Stimulated activated naive CD8-positive, alpha-beta T cell treated with anti-CD3 and anti-CD28 coated beads, Interleukin-15, Interleukin-2, amounts not matched to agents 100 ng/mL and 50 ng/mL, for 24 hours (primary cell): ENCODE data around the gene GON4L.
"Not testable (repeated sequence)": the region's sequence is repeated elsewhere in the genome, so short reads cannot be mapped to it uniquely, and the experiment has no call there.

Experiments
- H3K27ac Mint-ChIP-seq: one replicate; pipeline ENCODE4 v1.8.0; 2021; ENCODE audit warnings: mild to moderate bottlenecking, mixed read lengths
- H3K27me3 Mint-ChIP-seq: one replicate; pipeline ENCODE4 v1.8.0; 2021; ENCODE audit warnings: mixed read lengths
- H3K36me3 Mint-ChIP-seq: one replicate; pipeline ENCODE4 v1.8.0; 2021; ENCODE audit warnings: low read depth, mixed read lengths
- H3K4me1 Mint-ChIP-seq: one replicate; pipeline ENCODE4 v1.8.0; 2021; ENCODE audit warnings: low read depth, mixed read lengths
- H3K4me3 Mint-ChIP-seq: one replicate; pipeline ENCODE4 v1.8.0; 2021; ENCODE audit warnings: mild to moderate bottlenecking, mixed read lengths
- H3K9me3 Mint-ChIP-seq: one replicate; pipeline ENCODE4 v1.8.0; 2021; ENCODE audit warnings: mixed read lengths

The GON4L gene

DNA sequence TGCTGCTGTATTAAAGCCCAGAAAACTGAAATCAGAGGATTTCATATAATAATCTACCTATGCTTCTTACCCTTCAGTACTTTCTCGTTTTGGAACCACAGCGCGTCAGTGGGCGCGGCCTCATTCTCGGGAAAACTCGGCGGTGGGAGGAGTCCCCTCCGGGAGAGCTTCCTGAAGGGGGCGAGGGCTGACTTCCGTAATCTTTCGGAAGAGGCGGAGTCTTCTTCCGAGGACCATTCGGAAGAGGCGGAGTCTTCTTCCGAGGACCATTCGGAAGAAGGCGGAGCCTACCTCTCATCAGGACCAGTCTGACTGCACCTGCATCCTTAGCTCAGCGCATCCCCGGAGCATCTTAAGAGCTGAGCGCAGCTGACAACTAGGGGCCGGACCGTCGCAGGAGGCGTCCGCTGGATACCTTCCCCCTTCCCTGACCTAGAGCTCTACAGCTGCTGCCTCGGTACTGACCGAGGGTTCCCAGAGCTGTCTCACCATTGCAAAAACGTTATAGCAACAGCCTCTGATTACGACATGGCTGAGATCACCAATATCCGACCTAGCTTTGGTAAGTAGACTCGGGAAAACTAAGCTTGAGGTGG, 2.3 kb upstream of the GON4L start, which contains the start of gene SYT11:
Gene SYT11 (plus strand): TSS at position 334 of the 596 bp plus-strand sequence. CDS start 195 bp downstream, at position 529.
- peaks cover 56% of the 10 kb centered on the region for H3K4me1 Mint-ChIP-seq
- H3K9me3 Mint-ChIP-seq = no peaks in the 10 kb centered on the region
- peak within 1 kb of the TSS; percentile 83 for H3K4me3 Mint-ChIP-seq
- H3K36me3 Mint-ChIP-seq = no peaks in the 10 kb centered on the region
- no peaks in the 10 kb centered on the region for H3K27me3 Mint-ChIP-seq
- peak within 1 kb of the TSS; percentile 94 for H3K27ac Mint-ChIP-seq

DNA sequence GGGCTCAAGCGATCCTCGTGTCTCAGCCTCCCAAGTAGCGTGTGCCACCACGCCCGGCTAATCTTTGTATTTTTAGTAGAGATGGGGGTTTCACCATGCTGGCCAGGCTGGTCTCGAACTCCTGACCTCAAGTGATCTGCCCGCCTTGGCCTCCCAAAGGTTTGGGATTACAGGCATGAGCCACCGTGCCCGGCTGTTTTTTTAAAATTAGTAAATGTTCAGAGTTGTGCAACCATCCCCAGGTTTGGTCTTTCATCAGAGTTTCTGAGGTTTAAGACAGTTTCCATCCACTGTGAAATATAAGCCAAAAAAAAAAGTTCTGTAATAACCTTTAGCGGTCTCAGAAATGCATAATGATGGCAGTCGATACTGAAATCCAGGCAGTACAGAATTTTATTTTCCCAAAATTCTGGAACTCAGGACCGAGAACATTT, 1.8 kb upstream of the GON4L start:
- Mint-ChIP-seq H3K9me3 (no peaks in the 10 kb centered on the region), H3K36me3 (peaks cover under 1% of the 10 kb centered on the region), H3K27me3 (no peaks in the 10 kb centered on the region), H3K4me3 (peak overlapping the region; percentile 83), H3K27ac (peak overlapping the region; percentile 94), H3K4me1 (peaks cover 56% of the 10 kb centered on the region)

GRCh38 chr1:155856257-155856974, 598 bp downstream of the GON4L start:
- H3K27ac Mint-ChIP-seq = peak overlapping the region; percentile 94
- H3K9me3 Mint-ChIP-seq = no peaks in the 10 kb centered on the region
- H3K27me3 Mint-ChIP-seq = no peaks in the 10 kb centered on the region
- H3K4me1 Mint-ChIP-seq = peaks cover 79% of the 10 kb centered on the region
- H3K4me3 Mint-ChIP-seq = peak overlapping the region; percentile 97
- peaks cover 21% of the 10 kb centered on the region for H3K36me3 Mint-ChIP-seq

DNA sequence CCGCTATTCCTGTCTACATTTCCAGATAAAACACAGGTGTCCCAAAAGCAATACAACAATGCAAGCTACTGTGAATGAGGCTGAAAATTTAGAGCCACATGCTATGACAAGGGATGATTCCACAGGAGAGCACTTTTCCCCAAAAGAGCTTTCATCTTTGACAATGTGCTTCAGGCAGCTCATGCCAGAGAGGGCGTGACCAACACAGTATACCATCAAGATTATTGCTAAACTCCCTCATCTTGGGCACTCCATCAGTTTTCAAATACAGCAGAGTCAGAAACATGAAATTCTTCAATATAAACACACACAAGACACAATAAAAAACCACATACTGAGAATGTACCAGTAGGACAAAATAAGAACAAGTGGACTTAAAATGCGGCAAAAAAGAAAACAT, 6.7 kb downstream of the GON4L start:
- no peaks in the 10 kb centered on the region for H3K27me3 Mint-ChIP-seq
- H3K4me3 Mint-ChIP-seq = peak overlapping the region; percentile 50
- peak overlapping the region; percentile 59 for H3K27ac Mint-ChIP-seq
- H3K9me3 Mint-ChIP-seq = no peaks in the 10 kb centered on the region
- peaks cover 57% of the 10 kb centered on the region for H3K36me3 Mint-ChIP-seq
- H3K4me1 Mint-ChIP-seq = peaks cover 50% of the 10 kb centered on the region

- H3K4me1 Mint-ChIP-seq = peaks cover 63% of the 10 kb centered on the region
These were observed 9.0 kb downstream of the GON4L start for GRCh38 chr1:155847823-155848529.

GRCh38 chr1:155844860-155845421, 12.1 kb downstream of the GON4L start:
- H3K27me3 Mint-ChIP-seq = no peaks in the 10 kb centered on the region

More at GRCh38 chr1:155847823-155848529, 9.0 kb downstream of the GON4L start:
- Mint-ChIP-seq H3K27ac (peak overlapping the region; percentile 72), H3K4me3 (no peak overlapping the region), H3K27me3 (no peaks in the 10 kb centered on the region), H3K9me3 (no peaks in the 10 kb centered on the region), H3K36me3 (peaks cover 72% of the 10 kb centered on the region)

GRCh38 chr1:155840386-155840785, 16.6 kb downstream of the GON4L start:
- H3K36me3 Mint-ChIP-seq = peaks cover 44% of the 10 kb centered on the region
- H3K27ac Mint-ChIP-seq = no peak overlapping the region
- H3K4me1 Mint-ChIP-seq = peaks cover 36% of the 10 kb centered on the region
- no peaks in the 10 kb centered on the region for H3K9me3 Mint-ChIP-seq
- no peaks in the 10 kb centered on the region for H3K27me3 Mint-ChIP-seq
- H3K4me3 Mint-ChIP-seq = no peak overlapping the region

More at GRCh38 chr1:155844860-155845421, 12.1 kb downstream of the GON4L start:
- no peaks in the 10 kb centered on the region for H3K9me3 Mint-ChIP-seq
- H3K4me1 Mint-ChIP-seq = peaks cover 47% of the 10 kb centered on the region
- H3K36me3 Mint-ChIP-seq = peaks cover 56% of the 10 kb centered on the region
- H3K4me3 Mint-ChIP-seq = no peak overlapping the region
- no peak overlapping the region for H3K27ac Mint-ChIP-seq

DNA sequence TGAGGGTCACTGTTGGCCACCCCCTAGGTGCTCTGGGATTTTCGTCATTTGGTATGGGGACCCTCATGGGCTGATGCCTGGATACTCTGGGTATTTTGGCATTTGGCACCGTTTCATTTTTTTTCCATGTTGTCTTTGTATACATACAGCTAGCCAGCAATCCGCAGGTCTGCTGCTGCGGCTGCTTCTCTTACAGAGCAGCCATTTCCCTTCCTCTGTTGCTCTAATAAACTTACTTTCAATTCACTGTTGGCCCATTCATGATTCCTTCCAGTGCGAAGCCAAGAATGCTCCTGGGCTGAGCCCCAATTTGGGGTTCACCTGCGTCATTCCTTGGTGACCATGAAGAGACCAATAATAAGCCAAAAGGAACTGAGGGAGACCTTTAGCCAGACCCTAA, 21.5 kb downstream of the GON4L start:
- Mint-ChIP-seq H3K4me3 (no peak overlapping the region), H3K4me1 (peaks cover 21% of the 10 kb centered on the region), H3K27me3 (no peaks in the 10 kb centered on the region), H3K27ac (no peak overlapping the region), H3K36me3 (peaks cover 33% of the 10 kb centered on the region), H3K9me3 (no peaks in the 10 kb centered on the region)

- H3K27ac Mint-ChIP-seq = not testable (repeated sequence)
These were observed 22.1 kb downstream of the GON4L start for GRCh38 chr1:155834927-155835399.

GRCh38 chr1:155834296-155834926, 22.6 kb downstream of the GON4L start:
- Mint-ChIP-seq H3K4me3 (no peak overlapping the region), H3K4me1 (peaks cover 21% of the 10 kb centered on the region), H3K36me3 (peaks cover 33% of the 10 kb centered on the region), H3K27me3 (no peaks in the 10 kb centered on the region), H3K9me3 (no peaks in the 10 kb centered on the region), H3K27ac (peak overlapping the region; percentile 52)

More at GRCh38 chr1:155834927-155835399, 22.1 kb downstream of the GON4L start:
- H3K4me3 Mint-ChIP-seq, H3K9me3 Mint-ChIP-seq, H3K27me3 Mint-ChIP-seq: not testable (repeated sequence)
- Mint-ChIP-seq H3K36me3 (peaks cover 33% of the 10 kb centered on the region), H3K4me1 (peaks cover 21% of the 10 kb centered on the region)

- H3K9me3 Mint-ChIP-seq = no peaks in the 10 kb centered on the region
- H3K4me1 Mint-ChIP-seq = peaks cover 21% of the 10 kb centered on the region
- peaks cover 33% of the 10 kb centered on the region for H3K36me3 Mint-ChIP-seq
- H3K27me3 Mint-ChIP-seq = no peaks in the 10 kb centered on the region
- no peak overlapping the region for H3K4me3 Mint-ChIP-seq
- peak overlapping the region; percentile 52 for H3K27ac Mint-ChIP-seq
These were observed 23.2 kb downstream of the GON4L start for GRCh38 chr1:155833665-155834295.

GRCh38 chr1:155831279-155831976, 25.6 kb downstream of the GON4L start:
- Mint-ChIP-seq H3K36me3 (peaks cover 36% of the 10 kb centered on the region), H3K27me3 (no peaks in the 10 kb centered on the region), H3K4me3 (no peak overlapping the region), H3K27ac (no peak overlapping the region), H3K9me3 (no peaks in the 10 kb centered on the region), H3K4me1 (peaks cover 13% of the 10 kb centered on the region)

DNA sequence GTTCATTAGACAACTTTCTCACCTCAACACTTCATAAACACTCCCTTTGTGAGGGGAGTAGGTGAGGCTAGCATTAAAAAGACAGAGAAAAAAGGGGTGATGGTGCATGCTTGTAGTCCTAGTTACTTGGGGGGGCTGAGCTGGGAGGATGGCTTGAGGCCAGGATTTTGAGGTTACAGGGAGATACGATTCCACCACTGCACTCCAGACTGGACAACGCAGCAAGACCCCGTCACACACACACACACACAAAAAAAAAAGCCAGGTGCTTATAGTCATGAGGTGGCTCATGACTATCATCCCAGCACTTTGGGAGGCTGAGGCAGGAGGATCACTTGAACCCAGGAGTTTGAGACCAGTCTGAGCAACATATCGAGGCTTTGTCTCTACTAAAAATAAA, 29.6 kb downstream of the GON4L start:
- Mint-ChIP-seq H3K27me3 (no peaks in the 10 kb centered on the region), H3K9me3 (no peaks in the 10 kb centered on the region), H3K27ac (no peak overlapping the region), H3K36me3 (peaks cover 39% of the 10 kb centered on the region), H3K4me1 (no peaks in the 10 kb centered on the region), H3K4me3 (no peak overlapping the region)
